Measurements from ENCODE around the gene IRGC.
"Not testable (repeated sequence)": the region's sequence is repeated elsewhere in the genome, so short reads cannot be mapped to it uniquely, and the experiment has no call there.

IRGC gene

DNA sequence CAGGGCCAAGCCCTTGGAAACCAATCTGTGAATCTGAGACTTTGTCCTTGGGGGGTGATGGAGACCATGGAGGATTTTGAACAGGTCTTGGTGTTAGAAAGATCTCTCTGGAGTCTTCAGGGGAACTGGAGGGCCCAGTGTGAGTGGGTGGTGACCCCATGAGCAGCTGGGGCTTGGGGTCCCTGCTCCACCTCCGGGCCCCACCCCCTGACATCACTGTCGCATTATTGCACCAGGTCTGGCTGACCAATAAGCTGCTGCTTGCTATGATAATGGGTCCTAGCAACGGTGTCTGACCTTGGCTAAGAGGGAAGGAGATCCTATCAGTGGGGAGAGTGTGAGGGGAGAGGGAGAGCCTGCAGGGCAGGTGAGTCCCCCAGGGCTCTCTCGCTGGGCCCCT, at the start of gene IRGC:
Gene IRGC (plus strand): TSS at position 301 of the 400 bp plus-strand sequence. CDS start 2,483 bp downstream, outside the sequence.
- DNase-seq (ENCODE audit: low read depth in 1 of 2, low spot score in 1 of 2): no peak
- no peak for TF ChIP-seq JUND (IDR thresholded peaks at IDR 0.05; ENCODE audit: low read depth)
- in situ Hi-C loops (cut with HindIII; ENCODE audit: low pct_unique_long_range_greater_than_20kb, low sequenced_read_pairs): no loop called here

GRCh38 chr19:43667126-43667875, 48.6 kb upstream of the IRGC start:
- no peak for DNase-seq (ENCODE audit: low read depth in 1 of 2, low spot score in 1 of 2)
- in situ Hi-C loops (cut with HindIII; ENCODE audit: low pct_unique_long_range_greater_than_20kb, low sequenced_read_pairs): no loop called here
- TF ChIP-seq JUND (IDR thresholded peaks at IDR 0.05; ENCODE audit: low read depth): no peak

DNA sequence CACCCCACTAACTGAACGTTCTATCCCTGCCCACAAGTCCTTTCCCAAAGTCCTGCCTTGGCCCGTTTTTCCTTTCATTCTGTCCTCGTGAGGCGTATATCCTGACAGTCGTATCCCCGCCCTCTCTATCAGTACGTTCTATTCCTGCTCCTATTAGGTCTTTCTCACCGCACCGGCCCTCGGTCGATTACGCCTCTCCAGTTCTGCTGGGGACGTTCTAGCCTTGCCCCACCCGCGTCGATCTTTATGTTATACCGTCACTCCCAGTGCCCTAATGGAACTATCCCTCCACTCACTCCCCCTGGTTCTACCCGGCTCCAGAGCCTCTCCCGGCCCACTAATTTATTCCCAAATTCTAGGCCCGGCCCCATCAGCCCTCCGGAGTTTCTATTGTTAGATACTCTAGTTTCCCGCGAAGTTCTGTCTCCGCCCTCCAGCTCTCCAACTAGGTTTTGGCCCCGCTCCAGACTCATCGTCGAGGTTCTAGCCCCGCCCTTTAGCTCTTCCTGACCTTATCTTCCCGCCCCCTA, 47.9 kb upstream of the IRGC start:
- in situ Hi-C loops (cut with HindIII; ENCODE audit: low pct_unique_long_range_greater_than_20kb, low sequenced_read_pairs): no loop called here
- no peak for DNase-seq (ENCODE audit: low read depth in 1 of 2, low spot score in 1 of 2)
- TF ChIP-seq JUND (IDR thresholded peaks at IDR 0.05; ENCODE audit: low read depth): no peak

GRCh38 chr19:43668406-43669109, 47.3 kb upstream of the IRGC start:
- TF ChIP-seq JUND (IDR thresholded peaks at IDR 0.05; ENCODE audit: low read depth): no peak
- peak; percentile 91 to 99 for DNase-seq (ENCODE audit: low read depth in 1 of 2, low spot score in 1 of 2)
- in situ Hi-C loops (cut with HindIII; ENCODE audit: low pct_unique_long_range_greater_than_20kb, low sequenced_read_pairs): no loop called here

- TF ChIP-seq JUND (IDR thresholded peaks at IDR 0.05; ENCODE audit: low read depth): no peak
- in situ Hi-C loops (cut with HindIII; ENCODE audit: low pct_unique_long_range_greater_than_20kb, low sequenced_read_pairs): no loop called here
- DNase-seq (ENCODE audit: low read depth in 1 of 2, low spot score in 1 of 2): no peak
Measured at GRCh38 chr19:43672061-43672679, 43.7 kb upstream of the IRGC start.

- DNase-seq (ENCODE audit: low read depth in 1 of 2, low spot score in 1 of 2): no peak
- in situ Hi-C loops (cut with HindIII; ENCODE audit: low pct_unique_long_range_greater_than_20kb, low sequenced_read_pairs): no loop called here
- no peak for TF ChIP-seq JUND (IDR thresholded peaks at IDR 0.05; ENCODE audit: low read depth)
Measured at GRCh38 chr19:43673637-43674036, 42.2 kb upstream of the IRGC start.

- no peak for TF ChIP-seq JUND (IDR thresholded peaks at IDR 0.05; ENCODE audit: low read depth)
- in situ Hi-C loops (cut with HindIII; ENCODE audit: low pct_unique_long_range_greater_than_20kb, low sequenced_read_pairs): no loop called here
- DNase-seq (ENCODE audit: low read depth in 1 of 2, low spot score in 1 of 2): no peak
Measured at GRCh38 chr19:43674183-43674582, 41.7 kb upstream of the IRGC start.

- TF ChIP-seq JUND (IDR thresholded peaks at IDR 0.05; ENCODE audit: low read depth): no peak
- no peak for DNase-seq (ENCODE audit: low read depth in 1 of 2, low spot score in 1 of 2)
- in situ Hi-C loops (cut with HindIII; ENCODE audit: low pct_unique_long_range_greater_than_20kb, low sequenced_read_pairs): no loop called here
Measured at GRCh38 chr19:43674596-43674995, 41.3 kb upstream of the IRGC start.

- peak in 1 of 2 experiments; percentile 48 for DNase-seq (ENCODE audit: low read depth in 1 of 2, low spot score in 1 of 2)
- in situ Hi-C loops (cut with HindIII; ENCODE audit: low pct_unique_long_range_greater_than_20kb, low sequenced_read_pairs): no loop called here
Measured at GRCh38 chr19:43675269-43675879, 40.5 kb upstream of the IRGC start.

DNA sequence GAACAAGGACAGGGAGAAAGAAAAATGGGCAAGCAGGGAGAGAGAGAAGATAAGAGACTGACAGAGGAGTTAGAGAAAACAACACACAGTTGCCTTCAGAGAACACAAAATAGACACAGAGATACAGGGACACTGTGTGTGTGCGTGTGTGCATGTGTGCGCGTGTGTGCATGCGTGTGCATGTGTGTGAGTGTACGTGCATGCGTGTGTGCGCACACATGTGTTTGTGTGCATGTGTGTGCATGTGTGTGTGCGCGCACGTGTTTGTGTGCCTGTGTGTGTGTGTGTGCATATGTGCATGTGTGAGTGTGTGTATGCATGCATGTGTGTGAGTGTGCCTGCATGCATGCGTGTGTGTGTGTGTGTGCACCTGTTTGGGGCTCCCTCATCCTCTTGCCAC, 40.0 kb upstream of the IRGC start:
- no peak for TF ChIP-seq JUND (IDR thresholded peaks at IDR 0.05; ENCODE audit: low read depth)
- in situ Hi-C loops (cut with HindIII; ENCODE audit: low pct_unique_long_range_greater_than_20kb, low sequenced_read_pairs): no loop called here
- DNase-seq (ENCODE audit: low read depth in 1 of 2, low spot score in 1 of 2): no peak

More at GRCh38 chr19:43675269-43675879, 40.5 kb upstream of the IRGC start:
- TF ChIP-seq JUND (IDR thresholded peaks at IDR 0.05; ENCODE audit: low read depth): no peak

DNA sequence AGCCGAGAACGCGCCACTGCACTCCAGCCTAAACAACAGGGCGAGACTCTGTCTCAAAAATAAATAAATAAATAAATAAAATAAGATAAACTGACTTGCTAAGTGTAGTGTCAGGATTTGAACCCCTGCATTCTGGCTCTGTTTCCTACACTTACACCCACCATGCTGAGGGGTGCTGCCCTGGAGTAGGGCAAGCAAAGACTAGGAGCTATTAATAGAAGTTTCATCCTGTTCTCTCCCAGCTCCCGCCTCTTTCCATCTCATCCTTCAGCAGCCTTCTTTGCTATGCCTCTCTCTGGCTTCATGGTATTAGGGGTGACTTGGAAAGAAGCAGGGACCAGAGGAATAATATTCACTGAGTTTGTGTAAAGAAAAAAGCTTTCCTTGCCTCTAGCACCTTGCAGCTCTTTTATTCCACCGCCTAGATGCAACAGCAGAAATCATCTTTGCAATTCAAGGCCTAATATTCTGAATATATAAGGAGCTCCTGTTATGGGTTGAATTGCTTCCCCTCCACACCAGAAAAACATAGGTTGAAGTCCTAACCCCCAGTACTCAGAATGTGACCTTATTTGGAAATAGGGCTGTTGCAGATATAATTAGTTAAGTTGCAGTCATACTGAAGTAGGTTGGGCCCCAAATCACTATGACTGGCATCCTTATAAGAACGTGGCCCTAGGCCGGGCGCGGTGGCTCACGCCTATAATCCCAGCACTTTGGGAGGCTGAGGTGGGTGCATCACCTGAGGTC, 37.2 kb upstream of the IRGC start:
- DNase-seq (ENCODE audit: low read depth in 1 of 2, low spot score in 1 of 2): no peak
- no peak for TF ChIP-seq JUND (IDR thresholded peaks at IDR 0.05; ENCODE audit: low read depth)
- in situ Hi-C loops (cut with HindIII; ENCODE audit: low pct_unique_long_range_greater_than_20kb, low sequenced_read_pairs): no loop called here

DNA sequence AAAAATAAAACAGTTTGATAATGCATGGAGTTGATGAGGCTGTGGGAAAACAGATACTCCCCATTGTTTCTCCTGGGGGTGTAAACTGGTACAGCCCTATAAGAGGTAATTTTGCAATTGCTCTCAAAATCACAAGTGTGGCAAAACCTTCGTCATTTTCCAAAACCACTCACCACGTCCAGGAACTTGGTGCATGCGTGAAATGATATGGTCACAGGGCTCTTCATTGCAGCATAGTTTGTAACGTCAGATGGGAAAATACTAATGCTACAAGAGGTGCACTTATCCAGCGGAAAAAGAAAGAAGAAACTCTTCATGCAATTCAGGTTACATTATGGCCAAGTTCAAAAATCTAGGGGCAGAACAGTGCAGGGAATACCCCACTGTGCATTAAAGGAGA, 34.1 kb upstream of the IRGC start:
- TF ChIP-seq JUND (IDR thresholded peaks at IDR 0.05; ENCODE audit: low read depth): no peak
- in situ Hi-C loops (cut with HindIII; ENCODE audit: low pct_unique_long_range_greater_than_20kb, low sequenced_read_pairs): no loop called here
- no peak for DNase-seq (ENCODE audit: low read depth in 1 of 2, low spot score in 1 of 2)

DNA sequence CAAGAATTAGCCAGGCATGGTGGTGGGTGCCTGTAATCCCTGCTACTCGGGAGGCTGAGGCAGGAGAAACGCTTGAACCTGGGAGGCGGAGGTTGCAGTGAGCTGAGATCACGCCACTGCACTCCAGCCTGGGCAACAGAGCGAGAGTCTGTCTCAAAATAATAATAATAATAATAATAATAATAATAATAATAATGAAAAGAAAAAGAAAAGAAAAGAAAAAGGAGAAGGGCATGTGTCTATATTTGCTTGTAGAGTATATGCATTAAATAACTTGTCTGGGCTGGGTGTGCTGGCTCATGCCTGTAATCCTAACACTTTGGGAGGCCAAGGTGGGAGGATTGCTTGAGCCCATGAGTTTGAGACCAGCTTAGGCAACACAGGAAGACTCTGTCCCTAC, 33.6 kb upstream of the IRGC start:
- in situ Hi-C loops (cut with HindIII; ENCODE audit: low pct_unique_long_range_greater_than_20kb, low sequenced_read_pairs); DNase-seq (ENCODE audit: low read depth in 1 of 2, low spot score in 1 of 2): not testable (repeated sequence)
